H1 (cell line): ENCODE results near the gene MEF2A. TPM values are rescaled to one million over a fixed set of nuclear protein-coding genes. Genes with fewer than 3 reads are reported as not detected.

ENCODE experiments used
- CTCF ChIA-PET: fragments of 300-600 bp; sonication (Branson Sonifier 250); formaldehyde crosslinking; loops from one replicate; lab custom pipeline; 2021; ENCODE audit not compliant: partially characterized antibody; lab: Charles Lee
- POLR2A ChIA-PET: fragments of 300-600 bp; sonication (Branson Sonifier 250); formaldehyde crosslinking; loops from one replicate; lab custom pipeline; 2021; ENCODE audit warnings: inconsistent platforms; ENCODE audit not compliant: partially characterized antibody; lab: Charles Lee
- DNase-seq, 2 experiments: peaks; one replicate each; pipeline versions ENCODE4 v3.0.0 to v3.0.0-alpha.2; 2010 to 2022; ENCODE audit warnings: low spot score in 2 of 2, low read depth in 1 of 2, mixed read lengths in 1 of 2
- FAIRE-seq: peaks from 2 replicates; lab custom pipeline; 2011; peaks lifted over from hg19 to GRCh38; lab: Jason Lieb, UNC
- H2AFZ ChIP-seq: 2 replicates; pipeline ENCODE4 v1.8.1; 2012; ENCODE audit warnings: low read length, inconsistent platforms
- H2AK5ac ChIP-seq: 2 replicates; pipeline ENCODE4 v1.6.1; 2013; ENCODE audit warnings: low read depth, low read length
- H2BK120ac ChIP-seq: replicated peaks from 2 replicates; pipeline ENCODE3; 2013; ENCODE audit warnings: low read depth, low read length, inconsistent platforms
- H2BK12ac ChIP-seq: 2 replicates; pipeline ENCODE4 v1.6.1; 2013; ENCODE audit warnings: low read depth, low read length
- H2BK15ac ChIP-seq: 2 replicates; pipeline ENCODE4 v1.6.1; 2013; ENCODE audit warnings: low read length
- H2BK20ac ChIP-seq: 2 replicates; pipeline ENCODE4 v1.6.1; 2013; ENCODE audit warnings: low read length
- H2BK5ac ChIP-seq: 2 replicates; pipeline ENCODE4 v1.6.1; 2013; ENCODE audit warnings: low read depth, low read length
- H3K14ac ChIP-seq: 2 replicates; pipeline ENCODE4 v1.6.1; 2013; ENCODE audit warnings: inconsistent platforms; ENCODE audit not compliant: insufficient read length
- H3K18ac ChIP-seq: 2 replicates; pipeline ENCODE4 v1.6.1; 2013; ENCODE audit warnings: low read length; ENCODE audit errors: extremely low read depth
- H3K23ac ChIP-seq: 2 replicates; pipeline ENCODE4 v1.6.1; 2013; ENCODE audit warnings: inconsistent platforms; ENCODE audit not compliant: insufficient read length
- H3K23me2 ChIP-seq: 2 replicates; pipeline ENCODE4 v1.6.1; 2013; ENCODE audit warnings: low read depth, low read length
- H3K27ac ChIP-seq: 2 replicates; pipeline ENCODE4 v1.6.1; 2011; ENCODE audit warnings: low read depth, low read length, inconsistent platforms
- H3K27me3 ChIP-seq, 4 experiments: replicated peaks in 1 of 4; 1 replicate in 1 of 4; 2 replicates in 3 of 4; pipeline versions ENCODE4 v1.6.1 to v1.8.1; 2011 to 2013; ENCODE audit warnings: low read length in 3 of 4, mild to moderate bottlenecking in 3 of 4, inconsistent platforms in 2 of 4, mixed read lengths in 2 of 4, moderate library complexity in 1 of 4; ENCODE audit not compliant: control insufficient read depth in 3 of 4, insufficient read depth in 3 of 4; ENCODE audit errors: extremely low read depth in 1 of 4
- H3K36me3 ChIP-seq, 4 experiments: 2 replicates each; pipeline versions ENCODE4 v1.6.1 to v1.8.1; 2011 to 2013; ENCODE audit warnings: mild to moderate bottlenecking in 4 of 4, low read length in 3 of 4, moderate library complexity in 2 of 4, control low read depth in 1 of 4, inconsistent platforms in 1 of 4; ENCODE audit not compliant: insufficient read depth in 4 of 4, control insufficient read depth in 2 of 4
- H3K4ac ChIP-seq: replicated peaks from 2 replicates; pipeline ENCODE3; 2013; ENCODE audit warnings: low read length, low read depth, mixed read lengths, inconsistent platforms; ENCODE audit not compliant: insufficient read length
- H3K4me1 ChIP-seq, 4 experiments: replicated peaks in 1 of 4; 1 replicate in 1 of 4; 2 replicates in 3 of 4; pipeline versions ENCODE4 v1.6.1 to v1.8.1; 2011 to 2013; ENCODE audit warnings: low read length in 3 of 4, inconsistent platforms in 2 of 4, mixed read lengths in 1 of 4; ENCODE audit not compliant: insufficient read depth in 4 of 4, control insufficient read depth in 3 of 4
- H3K4me2 ChIP-seq, 2 experiments: 2 replicates each; pipeline versions ENCODE4 v1.6.1 to v1.8.1; 2011 to 2013; ENCODE audit warnings: low read depth in 2 of 2, low read length in 2 of 2, control low read depth in 1 of 2, inconsistent platforms in 1 of 2, mild to moderate bottlenecking in 1 of 2; ENCODE audit not compliant: insufficient read depth in 1 of 2
- H3K4me3 ChIP-seq, 4 experiments: fragments of 200-600, 300-600 bp in 1 of 4; sonication (generic), shearing (Covaris generic), sonication (Bioruptor Twin) in 1 of 4; 2 replicates each; pipeline versions ENCODE4 v1.5.1 to v1.8.1; 2011 to 2016; ENCODE audit warnings: low read length in 4 of 4, low read depth in 3 of 4, control low read depth in 2 of 4, inconsistent platforms in 2 of 4, mild to moderate bottlenecking in 2 of 4, mixed read lengths in 1 of 4, moderate library complexity in 1 of 4; ENCODE audit not compliant: insufficient read depth in 2 of 4; ENCODE audit errors: extremely low read depth in 1 of 4
- H3K56ac ChIP-seq: replicated peaks from 2 replicates; pipeline ENCODE3; 2013; ENCODE audit warnings: low read depth, mild to moderate bottlenecking, mixed read lengths, low read length, inconsistent platforms; ENCODE audit not compliant: insufficient read length
- H3K79me1 ChIP-seq: 2 replicates; pipeline ENCODE4 v1.6.1; 2013; ENCODE audit warnings: low read depth, low read length, control low read depth
- H3K79me2 ChIP-seq, 2 experiments: 2 replicates each; pipeline versions ENCODE4 v1.6.1 to v1.8.1; 2012 to 2013; ENCODE audit warnings: low read length in 2 of 2, mild to moderate bottlenecking in 2 of 2, inconsistent platforms in 1 of 2; ENCODE audit not compliant: insufficient read depth in 2 of 2, control insufficient read depth in 1 of 2
- H3K9ac ChIP-seq, 4 experiments: replicated peaks in 1 of 4; 1 replicate in 1 of 4; 2 replicates in 3 of 4; pipeline versions ENCODE4 v1.6.1 to v1.8.1; 2011 to 2013; ENCODE audit warnings: low read depth in 3 of 4, low read length in 3 of 4, control low read depth in 2 of 4, mild to moderate bottlenecking in 2 of 4, moderate library complexity in 2 of 4, inconsistent platforms in 1 of 4; ENCODE audit errors: extremely low read depth in 1 of 4
- H3K9me3 ChIP-seq, 2 experiments: 2 replicates each; pipeline versions ENCODE4 v1.6.1 to v1.8.1; 2012 to 2013; ENCODE audit warnings: mild to moderate bottlenecking in 2 of 2, moderate library complexity in 2 of 2, control low read depth in 1 of 2, inconsistent platforms in 1 of 2, low read depth in 1 of 2, low read length in 1 of 2, mixed read lengths in 1 of 2; ENCODE audit not compliant: insufficient read depth in 2 of 2
- H4K20me1 ChIP-seq, 2 experiments: replicated peaks in 1 of 2; 2 replicates each; pipeline versions ENCODE3 to v1.8.1; 2011 to 2013; ENCODE audit warnings: inconsistent platforms in 2 of 2, low read length in 2 of 2, mild to moderate bottlenecking in 1 of 2; ENCODE audit not compliant: insufficient read depth in 2 of 2, control insufficient read depth in 1 of 2
- H4K5ac ChIP-seq: 2 replicates; pipeline ENCODE4 v1.6.1; 2013; ENCODE audit warnings: low read length, low read depth, mixed read lengths, inconsistent platforms; ENCODE audit not compliant: insufficient read length
- H4K8ac ChIP-seq: 2 replicates; pipeline ENCODE4 v1.8.0; 2013; ENCODE audit warnings: mild to moderate bottlenecking, moderate library complexity, low read length, inconsistent platforms; ENCODE audit not compliant: insufficient read depth; ENCODE audit errors: extremely low read depth
- H4K91ac ChIP-seq: replicated peaks from 2 replicates; pipeline ENCODE3; 2013; ENCODE audit warnings: low read length, mixed read lengths, inconsistent platforms; ENCODE audit not compliant: insufficient read length
- CTBP2 ChIP-seq: IDR thresholded peaks from 2 replicates; pipeline ENCODE4 v1.7.0; 2011; ENCODE audit warnings: borderline replicate concordance, mild to moderate bottlenecking, moderate library complexity, mixed read lengths, low read length; ENCODE audit not compliant: insufficient read depth, insufficient read length
- HDAC2 ChIP-seq, 2 experiments: fragments of 300-600 bp in 1 of 2; sonication (generic) in 1 of 2; IDR thresholded peaks; 2 replicates each; pipeline ENCODE4 v1.6.1; 2011 to 2012; ENCODE audit warnings: low read depth in 2 of 2, low read length in 2 of 2, mild to moderate bottlenecking in 2 of 2, moderate library complexity in 2 of 2, borderline replicate concordance in 1 of 2, inconsistent platforms in 1 of 2
- JUND ChIP-seq: IDR thresholded peaks from 2 replicates; pipeline ENCODE4 v1.6.1; 2011; ENCODE audit warnings: mild to moderate bottlenecking, improper control_type of control experiment, low read length
- KDM4A ChIP-seq: IDR thresholded peaks from one replicate; pipeline ENCODE4 v1.7.1; 2012; ENCODE audit warnings: low read depth, mild to moderate bottlenecking, moderate library complexity, low read length, inconsistent platforms; ENCODE audit not compliant: severe bottlenecking
- RFX5 ChIP-seq: IDR thresholded peaks from 2 replicates; pipeline ENCODE4 v1.6.1; 2011; ENCODE audit warnings: low read depth, low read length, improper control_type of control experiment, borderline replicate concordance
- RNF2 ChIP-seq: fragments of 200-900, 300-1000 bp; sonication (generic); IDR thresholded peaks from 2 replicates; pipeline ENCODE4 v1.7.1; 2016; ENCODE audit warnings: borderline replicate concordance, low read depth, mild to moderate bottlenecking, antibody characterized with exemption, low read length; ENCODE audit not compliant: poor library complexity, severe bottlenecking; ENCODE audit errors: missing control alignments
- WGBS, 2 experiments: shearing (Covaris generic) in 1 of 2; methylation state at CpG; one replicate each; pipeline versions ENCODE4 v1.1.6 to v1.1.7; 2013 to 2015; ENCODE audit warnings: low lambda C conversion rate in 2 of 2, mixed read lengths in 2 of 2, inconsistent platforms in 1 of 2, low coverage in 1 of 2, missing lambda C conversion rate in 1 of 2; ENCODE audit not compliant: insufficient replicate concordance in 2 of 2, insufficient coverage in 1 of 2, insufficient read length in 1 of 2; ENCODE audit errors: extremely low coverage in 1 of 2, missing lambda C conversion rate in 1 of 2; 5-methylcytosine and 5-hydroxymethylcytosine counted together
- polyA plus RNA-seq, 7 experiments: library from polyadenylated mRNA; depleted of rRNA in 3 of 7; stranded (reverse) in 5 of 7; unstranded in 2 of 7; fragments of >200 nt in 5 of 7; fragments of 200-250 nt in 2 of 7; gene quantifications; 1 replicate in 5 of 7; 2 replicates in 1 of 7; 4 replicates in 1 of 7; pipeline versions ENCODE4 v1.2.1 to v1.2.3, GENCODE V29; 2011 to 2013; ENCODE audit warnings: missing spikeins in 2 of 7, mixed read lengths in 2 of 7
- total RNA-seq: library from RNA; stranded (reverse); fragmentation: NEBNext Ultra II Directional; extraction: Animal tissue kit (Norgen Biotek cat#: 25700); gene quantifications from 2 replicates; pipeline ENCODE4 v1.2.1, GENCODE V29; 2021
- TF ChIP-seq, protein P1 (sequence below): IDR thresholded peaks from 2 replicates; pipeline ENCODE4 v1.6.1; 2012; ENCODE audit warnings: low read length, inconsistent platforms

MEF2A gene
- total and polyA plus RNA-seq, 2 of the 8 experiments (the other 6 are each of a cell fraction or from before 2014, with no cell fraction given): 15.6 to 22.5 TPM

DNA sequence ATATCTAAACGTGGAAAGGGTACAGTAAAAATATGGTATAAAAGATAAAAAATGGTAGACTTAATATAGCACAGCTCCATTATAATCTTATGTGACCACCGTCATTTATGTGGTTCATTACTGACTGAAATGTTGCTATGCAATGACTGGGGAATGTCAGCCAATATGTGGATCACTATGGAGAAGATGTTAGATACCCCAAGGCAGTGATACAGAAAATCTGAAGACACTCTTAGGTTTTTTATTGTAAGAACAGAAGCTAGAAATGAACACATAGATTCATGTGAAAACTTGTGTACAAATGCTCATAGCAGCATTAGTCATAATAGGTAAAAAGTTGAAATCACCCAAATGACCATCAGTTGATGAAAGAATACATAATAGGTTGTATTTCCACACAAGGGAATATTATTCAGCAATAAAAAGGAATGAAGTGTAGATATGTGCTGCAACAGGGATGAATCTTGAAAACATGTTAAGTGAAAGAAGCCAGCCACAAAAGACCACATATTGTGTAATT lies 18.4 kb downstream of the MEF2A start:
- TF ChIP-seq KDM4A: no peak
- no peak for TF ChIP-seq JUND
- no peak for TF ChIP-seq RFX5
- no peak for TF ChIP-seq RNF2
- TF ChIP-seq CTBP2: no peak
- TF ChIP-seq HDAC2 (IDR thresholded peaks at IDR 0.05; ENCODE audit: borderline replicate concordance in 1 of 2, low read depth in 2 of 2, low read length in 2 of 2): no peak
- TF ChIP-seq, protein P1, sequence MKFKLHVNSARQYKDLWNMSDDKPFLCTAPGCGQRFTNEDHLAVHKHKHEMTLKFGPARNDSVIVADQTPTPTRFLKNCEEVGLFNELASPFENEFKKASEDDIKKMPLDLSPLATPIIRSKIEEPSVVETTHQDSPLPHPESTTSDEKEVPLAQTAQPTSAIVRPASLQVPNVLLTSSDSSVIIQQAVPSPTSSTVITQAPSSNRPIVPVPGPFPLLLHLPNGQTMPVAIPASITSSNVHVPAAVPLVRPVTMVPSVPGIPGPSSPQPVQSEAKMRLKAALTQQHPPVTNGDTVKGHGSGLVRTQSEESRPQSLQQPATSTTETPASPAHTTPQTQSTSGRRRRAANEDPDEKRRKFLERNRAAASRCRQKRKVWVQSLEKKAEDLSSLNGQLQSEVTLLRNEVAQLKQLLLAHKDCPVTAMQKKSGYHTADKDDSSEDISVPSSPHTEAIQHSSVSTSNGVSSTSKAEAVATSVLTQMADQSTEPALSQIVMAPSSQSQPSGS: no peak
- Histone ChIP-seq H2BK20ac (no peak overlapping the region), H2BK5ac (no peak overlapping the region), H3K9me3 (peaks cover 0 to 10% of the 10 kb centered on the region in 2 experiments; a peak in 2 of 4 replicates), H3K23me2 (no peaks in the 10 kb centered on the region), H4K20me1 (peaks cover 0 to 6% of the 10 kb centered on the region in 2 experiments), H2BK120ac (no peak overlapping the region), H3K4me2 (no peak overlapping the region), H4K5ac (no peak overlapping the region), H3K9ac (no peak overlapping the region), H3K14ac (no peak overlapping the region), H3K4me1 (peaks cover 2 to 14% (median 11%) of the 10 kb centered on the region in 4 experiments; a peak in 6 of 7 replicates), H4K91ac (no peak overlapping the region), H3K23ac (no peak overlapping the region), H2BK12ac (no peak overlapping the region), H3K27me3 (no peaks in the 10 kb centered on the region), H2BK15ac (no peak overlapping the region), H3K79me1 (no peaks in the 10 kb centered on the region), H3K27ac (no peak overlapping the region), H3K56ac (no peak overlapping the region), H2AFZ (no peak overlapping the region), H3K18ac (no peak overlapping the region), H3K36me3 (peaks cover 0 to 3% (median 0%) of the 10 kb centered on the region in 4 experiments; a peak in 1 of 8 replicates), H4K8ac (no peak overlapping the region), H3K4me3 (no peak overlapping the region), H3K79me2 (peaks cover 6 to 98% of the 10 kb centered on the region in 2 experiments; a peak in 3 of 4 replicates), H2AK5ac (no peak overlapping the region), H3K4ac (no peak overlapping the region)
- ChIA-PET CTCF (interaction anchor here (0.6 to 1.6 kb wide), 3 partner anchors 33 to 1791 kb away, joined by 3 read pairs; no protein-coding TSS in a partner anchor), POLR2A (no interaction called here)
- 83% methylated on average over 2 of the region's 2 CpGs; no CpG with 5 or more reads in 1 of the 2 experiments for whole genome bisulfite sequencing, 2 experiments
- DNase-seq (no peak), FAIRE-seq (no peak)
